ENCODE data around the gene RARRES1.

RARRES1 gene

DNA sequence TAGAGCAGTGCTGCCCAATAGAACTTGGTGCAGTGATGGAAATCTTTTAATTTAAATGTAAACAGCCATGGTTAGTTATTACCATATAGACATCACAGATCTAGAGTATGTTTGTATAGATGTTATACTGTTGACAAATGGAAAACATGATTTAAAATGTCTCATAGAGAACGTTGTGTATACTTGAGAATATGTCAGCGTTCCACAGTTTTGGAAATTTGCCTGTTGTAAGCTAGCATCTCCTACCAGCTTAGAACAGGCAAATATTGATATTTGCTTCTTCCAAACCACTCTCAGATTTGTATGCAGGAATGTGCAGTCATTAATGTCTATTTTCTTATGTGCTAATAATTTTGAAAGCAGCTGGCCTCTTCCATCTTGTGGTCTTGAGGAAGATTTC lies 51.4 kb downstream of the RARRES1 start:
- DNase-seq = no peak

DNA sequence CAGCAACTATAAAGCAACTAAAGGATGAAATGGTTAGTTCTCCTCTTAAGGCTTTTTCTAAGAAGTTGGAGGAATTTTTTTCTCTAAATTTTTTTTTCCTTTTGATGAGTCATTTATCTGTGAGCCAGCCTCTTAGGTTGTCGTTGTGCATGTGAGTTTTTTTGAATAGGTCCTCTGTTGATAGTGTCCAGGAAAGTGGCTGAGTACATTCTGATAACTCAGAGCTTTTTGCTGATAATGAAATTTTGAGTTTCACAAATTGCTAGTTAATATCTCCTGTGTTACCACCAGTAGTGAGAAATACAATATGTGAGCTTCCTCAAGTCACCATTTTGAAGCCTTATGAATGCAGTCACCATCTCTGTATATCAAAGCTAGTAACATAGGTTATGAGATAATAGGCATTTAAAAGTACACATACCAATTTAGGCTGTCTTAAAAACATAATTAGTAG lies 52.7 kb downstream of the RARRES1 start:
- DNase-seq = no peak

DNA sequence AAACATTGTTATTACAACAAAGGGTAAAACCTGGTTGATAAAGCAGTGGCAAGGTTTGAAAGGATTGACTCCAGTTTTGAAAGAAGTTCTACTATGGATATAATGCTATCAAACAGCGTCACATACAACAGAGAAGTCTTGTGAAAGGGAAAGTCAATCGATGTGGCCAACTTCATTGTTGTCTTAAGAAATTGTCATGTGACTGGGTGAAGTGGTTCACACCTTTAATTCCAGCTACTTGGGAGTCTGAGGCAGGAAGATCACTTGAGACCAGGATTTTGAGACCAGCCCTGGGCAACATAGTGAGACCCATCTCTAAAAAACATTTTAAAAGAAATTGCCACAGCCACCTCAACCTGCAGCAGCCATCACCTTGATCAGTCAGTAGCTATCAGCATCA lies 53.6 kb downstream of the RARRES1 start:
- no peak for DNase-seq

DNA sequence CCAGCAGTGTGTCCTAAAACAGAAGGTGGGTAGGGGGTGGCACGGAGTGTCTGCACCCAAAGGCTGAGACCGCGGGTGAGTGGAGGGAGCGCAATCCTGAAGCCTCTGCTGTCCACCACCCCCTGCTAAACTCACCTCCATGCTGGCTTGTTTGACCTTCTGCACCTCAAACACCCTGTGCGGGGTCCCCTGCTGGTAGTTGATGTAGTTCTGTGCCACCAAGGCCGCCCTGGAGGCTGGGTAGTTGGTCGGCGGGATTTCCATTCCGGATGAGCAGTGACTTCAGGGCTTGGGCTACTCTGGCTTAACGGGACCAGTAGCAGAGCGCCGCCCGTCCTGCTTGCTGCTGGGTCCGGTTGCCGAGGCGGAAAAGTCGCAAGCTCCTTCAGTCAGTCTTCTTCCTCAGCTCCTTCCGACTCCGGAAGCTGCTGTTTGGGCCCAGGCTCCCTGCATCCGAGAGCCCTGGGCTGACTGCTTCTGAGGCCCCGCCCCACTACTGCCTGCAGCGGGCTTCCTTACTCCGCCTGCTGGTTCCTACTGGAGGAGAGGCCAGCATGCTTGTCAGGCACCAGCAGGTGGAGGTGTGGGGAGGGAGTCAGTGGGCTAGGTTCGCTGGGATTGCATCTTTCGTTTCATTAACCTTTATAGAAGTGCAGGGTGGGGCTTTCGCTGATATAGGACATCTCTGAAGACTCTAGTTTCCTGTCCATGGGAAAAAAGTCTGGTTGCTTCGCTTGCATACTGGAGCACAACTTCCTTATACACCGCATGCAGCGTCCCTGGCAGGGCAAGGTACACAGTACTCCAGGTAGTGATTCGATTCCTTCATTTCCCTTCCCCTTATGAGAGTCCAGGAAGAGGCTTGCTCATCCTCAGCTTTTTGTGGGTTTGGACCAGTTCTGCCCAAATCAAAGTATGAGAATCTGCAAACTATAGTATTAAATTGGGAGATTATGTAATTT lies 59.8 kb downstream of the RARRES1 start, which contains the start of gene LXN:
Gene LXN (minus strand): TSS at position 434 of the 962 bp plus-strand sequence. CDS start 170 bp downstream, at position 264.
- no peak for DNase-seq

DNA sequence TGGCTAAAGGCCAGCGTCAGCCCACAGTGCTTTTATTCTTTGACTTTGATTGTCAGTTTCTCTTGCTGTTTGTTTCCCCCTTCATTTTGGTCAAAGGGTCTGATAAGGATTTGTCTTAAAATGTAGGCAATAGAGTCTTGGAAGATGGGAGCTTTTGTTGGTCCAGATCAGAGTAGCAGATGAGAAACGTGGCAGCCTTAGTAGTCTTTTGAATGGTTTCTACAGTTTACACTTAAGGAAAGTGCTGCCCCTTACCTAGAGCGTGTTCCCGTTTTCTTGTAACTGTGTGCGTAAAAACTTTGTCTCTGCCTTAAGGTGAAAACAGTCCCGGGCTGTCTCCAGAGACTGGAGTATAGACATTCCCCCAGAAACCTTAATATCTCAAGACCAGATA lies 60.4 kb downstream of the RARRES1 start:
- no peak for DNase-seq

DNA sequence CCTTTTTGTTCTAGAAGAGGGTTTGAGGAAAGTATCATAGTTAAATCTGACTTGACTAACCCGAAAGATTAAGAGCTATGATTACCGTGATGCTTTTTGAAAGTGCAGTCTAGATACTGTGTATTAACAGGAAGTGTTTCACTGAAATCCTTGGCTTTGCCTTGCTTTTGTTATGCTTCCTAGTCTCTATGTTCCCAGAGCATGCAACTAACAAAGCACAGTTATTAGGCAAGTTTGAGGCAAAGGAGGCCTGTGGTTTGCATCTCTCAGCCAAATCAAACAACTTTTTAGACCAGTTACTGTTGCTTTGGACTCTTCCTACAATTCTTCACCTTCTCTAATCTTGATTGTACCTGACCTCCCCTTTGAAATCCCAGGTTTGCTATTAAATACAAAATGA lies 63.8 kb downstream of the RARRES1 start:
- no peak for DNase-seq

DNA sequence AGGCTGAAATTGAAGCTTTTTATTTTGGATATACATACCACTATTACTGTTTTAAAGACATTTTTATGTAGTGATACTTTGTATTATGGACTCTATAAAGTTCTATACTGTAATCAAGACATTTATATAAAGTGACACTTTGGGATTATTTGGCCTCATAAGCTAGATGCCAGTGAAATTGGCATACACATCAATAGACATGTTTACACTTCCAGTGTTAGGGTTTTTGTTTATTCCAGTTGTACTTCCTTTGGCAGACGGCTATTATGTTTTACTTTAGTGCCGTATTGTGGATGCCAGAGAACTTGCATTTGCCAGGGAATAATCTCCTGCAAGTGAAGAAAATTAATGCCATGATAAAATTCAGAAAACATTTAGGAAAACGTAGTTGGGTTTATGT lies 65.8 kb downstream of the RARRES1 start:
- no peak for DNase-seq

DNA sequence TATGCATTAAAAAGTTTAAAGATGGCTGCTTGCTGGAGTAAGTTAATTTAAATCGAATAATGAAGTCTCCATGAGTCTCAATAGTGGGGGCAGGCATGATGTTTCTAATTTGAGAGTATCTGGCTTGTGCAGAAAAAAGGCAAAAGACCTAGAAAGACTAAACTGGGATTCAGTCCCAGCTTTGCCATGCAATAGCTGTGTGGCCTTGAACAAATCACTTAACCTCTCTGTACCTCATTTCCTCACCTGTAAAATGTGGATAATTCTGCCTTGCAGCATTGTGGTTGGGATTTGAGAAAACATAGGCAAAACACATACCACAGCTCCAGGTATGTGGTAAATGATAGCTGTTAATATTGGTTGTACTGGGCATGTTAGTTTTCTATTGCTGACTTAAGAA lies 68.4 kb downstream of the RARRES1 start:
- DNase-seq = no peak

DNA sequence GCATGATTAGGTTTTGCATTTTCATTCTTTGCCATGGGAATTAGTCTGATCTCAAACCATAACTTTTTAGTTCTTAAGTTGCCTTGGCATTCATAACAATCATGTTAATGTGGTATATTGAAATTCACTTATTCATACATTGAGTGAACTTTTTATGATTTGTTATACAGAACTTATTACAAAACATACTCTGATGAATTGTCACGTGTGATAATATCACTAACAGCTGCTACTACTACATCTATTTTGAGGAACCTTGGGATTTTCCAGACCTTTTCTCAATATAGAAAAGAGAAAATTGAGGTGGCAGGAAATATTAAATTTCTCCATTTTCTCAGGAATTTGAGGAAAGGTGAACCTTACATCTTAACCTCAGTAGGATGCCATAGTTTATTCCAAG lies 69.0 kb downstream of the RARRES1 start:
- no peak for DNase-seq

DNA sequence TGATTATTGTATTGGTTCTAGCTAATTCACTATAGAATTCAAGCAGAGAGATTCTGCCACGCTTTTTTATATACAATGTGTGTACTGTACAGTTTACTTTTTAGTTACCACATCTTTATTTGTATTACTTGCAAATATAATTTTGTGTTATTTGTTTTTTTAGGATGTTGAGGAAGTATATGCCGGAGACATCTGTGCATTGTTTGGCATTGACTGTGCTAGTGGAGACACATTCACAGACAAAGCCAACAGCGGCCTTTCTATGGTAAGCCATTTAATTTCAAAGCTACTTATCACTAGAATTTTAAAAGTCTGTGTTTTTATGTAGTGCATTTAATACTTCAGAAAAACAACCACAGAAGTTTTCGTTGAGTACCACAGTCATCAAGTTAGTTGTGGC lies 71.5 kb downstream of the RARRES1 start:
- no peak for DNase-seq

DNA sequence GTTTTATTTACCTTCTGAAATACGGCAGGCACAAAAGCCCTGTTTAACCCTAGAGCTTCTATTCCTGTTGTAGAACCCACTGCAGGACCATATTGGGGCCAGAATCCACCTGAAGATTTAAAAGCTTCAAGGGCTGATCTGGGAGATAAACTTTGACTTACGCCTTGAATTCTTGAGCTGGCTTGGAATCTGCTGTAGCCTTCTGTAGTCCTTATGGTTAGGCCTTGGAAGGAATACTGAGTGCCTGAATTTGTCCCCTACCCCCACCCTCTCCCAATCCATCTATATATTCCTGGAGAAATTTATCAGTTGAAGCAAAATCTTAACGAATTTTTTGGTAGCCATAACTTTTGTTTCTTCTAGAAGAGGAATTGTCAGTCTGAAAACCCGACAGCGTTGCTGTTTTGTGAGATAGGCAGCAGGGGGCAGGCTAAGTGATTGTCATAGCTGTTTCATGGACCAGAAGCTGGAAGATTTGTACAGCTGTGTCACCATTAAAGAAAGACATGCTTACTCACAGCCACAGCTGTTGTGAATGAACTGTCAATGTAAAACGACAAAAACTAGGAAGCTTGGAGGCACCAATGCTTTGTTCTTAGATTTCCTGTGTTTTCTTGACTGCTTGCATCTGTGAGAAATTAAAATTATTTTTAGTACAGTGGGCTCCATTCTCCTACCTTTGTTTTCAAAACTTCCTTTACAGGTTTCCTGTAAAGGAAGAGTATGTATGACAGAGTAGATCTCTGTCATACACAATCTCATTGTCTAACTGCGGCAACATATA lies 72.6 kb downstream of the RARRES1 start:
- DNase-seq = peak; percentile 43

DNA sequence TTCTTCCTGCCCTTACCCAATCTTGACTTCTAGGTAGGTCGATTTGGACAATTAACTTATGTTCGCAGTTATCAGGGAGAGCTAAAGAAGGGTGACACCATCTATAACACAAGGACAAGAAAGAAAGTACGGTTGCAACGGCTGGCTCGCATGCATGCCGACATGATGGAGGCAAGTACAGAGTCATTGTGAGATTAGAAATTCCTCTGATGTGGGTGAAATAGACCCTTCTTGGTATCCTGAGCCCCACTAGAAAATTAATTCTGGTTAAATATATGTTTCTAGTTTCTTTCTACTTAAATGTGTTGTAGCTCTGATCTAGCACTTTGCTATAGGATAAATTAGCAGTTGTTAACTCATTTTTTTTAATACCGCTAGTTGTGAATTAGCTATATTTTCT lies 73.4 kb downstream of the RARRES1 start:
- DNase-seq = no peak

DNA sequence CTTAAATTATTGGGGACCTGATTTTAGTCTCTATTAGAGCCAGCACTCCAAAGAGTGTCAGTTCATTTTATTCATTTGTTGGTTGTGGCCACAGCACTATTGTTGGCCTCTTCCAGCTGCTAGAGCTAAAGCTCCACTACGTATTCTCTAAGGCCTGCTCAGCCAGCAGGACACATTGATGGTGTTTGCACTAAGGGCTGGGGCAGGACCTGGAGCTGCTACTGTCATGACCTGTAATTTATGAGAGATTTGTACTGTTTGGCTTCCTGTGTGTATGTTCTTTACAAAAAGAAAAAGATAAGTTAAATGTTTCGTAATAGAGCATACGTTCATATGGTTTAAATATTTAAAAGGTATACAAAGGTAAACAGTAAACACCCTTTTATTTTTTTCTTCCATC lies 79.8 kb downstream of the RARRES1 start:
- DNase-seq = no peak

DNA sequence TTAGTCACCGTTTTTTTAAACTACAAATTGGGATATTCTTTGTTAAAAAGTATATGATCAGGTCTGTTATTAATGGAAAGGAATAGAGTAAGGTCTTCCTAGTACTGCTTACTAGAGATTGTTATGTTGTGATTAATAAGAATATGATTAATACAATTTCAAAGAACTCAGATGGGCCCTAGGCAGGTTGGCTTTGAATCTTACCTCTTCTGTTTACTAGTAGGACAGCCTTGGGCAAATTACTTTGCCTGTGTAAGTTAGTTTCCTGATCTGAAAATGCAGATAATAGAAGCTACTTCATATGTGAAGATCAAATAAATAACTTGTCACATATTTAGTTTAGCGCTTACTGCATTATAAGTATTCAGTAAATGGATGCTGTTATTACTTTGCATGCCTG lies 81.1 kb downstream of the RARRES1 start:
- no peak for DNase-seq

DNA sequence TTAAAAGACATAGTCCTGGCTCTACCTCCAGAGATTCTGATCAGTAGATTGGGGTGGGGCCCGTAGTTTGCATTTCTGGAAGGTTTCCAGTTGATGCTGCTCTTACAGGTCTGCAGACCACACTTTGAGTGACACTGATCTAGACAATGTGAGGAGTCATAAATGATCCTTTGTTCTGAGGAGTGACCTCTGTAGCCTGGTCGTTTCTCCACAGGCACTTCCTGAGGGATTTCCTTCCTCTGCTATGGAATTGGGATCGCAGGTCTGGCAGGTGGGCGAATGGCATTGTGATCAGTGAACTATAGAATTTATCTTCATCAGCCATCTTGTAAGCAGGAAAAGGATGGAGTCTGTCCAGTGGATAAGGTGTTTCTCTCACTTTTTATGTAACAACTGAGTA lies 82.5 kb downstream of the RARRES1 start:
- DNase-seq = no peak
